Peyer's patch (tissue), 4 donors: Measurements from ENCODE around the gene WNT9A. TPM values are rescaled to one million over a fixed set of nuclear protein-coding genes. Genes with fewer than 3 reads are reported as not detected.

Source experiments
- DNase-seq, 3 donors: peaks; one replicate each; pipeline ENCODE4 v3.0.0-alpha.2; 2017 to 2019
- H3K27ac ChIP-seq, 4 donors: fragments of 200-600 bp; sonication (generic); one replicate each; pipeline ENCODE4 v1.5.1; 2016 to 2019
- H3K27me3 ChIP-seq, 2 donors: fragments of 200-600 bp; sonication (generic); one replicate each; pipeline ENCODE4 v1.5.1; 2019
- H3K36me3 ChIP-seq, 3 donors: fragments of 200-600 bp; sonication (generic); one replicate each; pipeline ENCODE4 v1.5.1; 2016 to 2019
- H3K4me1 ChIP-seq, 4 donors: fragments of 200-600 bp; sonication (generic); one replicate each; pipeline ENCODE4 v1.5.1; 2016 to 2019
- H3K4me3 ChIP-seq, 4 donors: fragments of 200-600 bp; sonication (generic); 1 replicate in 3 of 4; 2 replicates in 1 of 4; pipeline ENCODE4 v1.5.1; 2016 to 2019; ENCODE audit warnings: mild to moderate bottlenecking in 1 of 4
- H3K9me3 ChIP-seq, 4 donors: fragments of 200-600 bp; sonication (generic); one replicate each; pipeline ENCODE4 v1.5.1; 2016 to 2019; ENCODE audit warnings: mild to moderate bottlenecking in 1 of 4
- POLR2A ChIP-seq, 2 donors: fragments of 450-650 bp; IDR thresholded peaks; one replicate each; pipeline ENCODE4 v1.5.1; 2017; ENCODE audit warnings: antibody characterized with exemption in 2 of 2, mild to moderate bottlenecking in 2 of 2, moderate library complexity in 2 of 2
- total RNA-seq, 4 donors: library from RNA; depleted of rRNA; stranded (reverse); fragments of >200 nt; gene quantifications; one replicate each; pipeline ENCODE4 v1.1.0, GENCODE V29; 2016
- TF ChIP-seq, protein P1 (sequence below), 6 experiments: fragments of 450-650 bp in 4 of 6; fragments of 200-600 bp in 2 of 6; sonication (generic) in 1 of 6; IDR thresholded peaks; one replicate each; pipeline ENCODE4 v1.5.1; 2017 to 2019; ENCODE audit warnings: antibody characterized with exemption in 6 of 6, mild to moderate bottlenecking in 3 of 6, moderate library complexity in 1 of 6

WNT9A gene
- total RNA-seq, 4 donors from 2014 or later, result 0.83 to 3.5 (median 2.6) TPM

DNA sequence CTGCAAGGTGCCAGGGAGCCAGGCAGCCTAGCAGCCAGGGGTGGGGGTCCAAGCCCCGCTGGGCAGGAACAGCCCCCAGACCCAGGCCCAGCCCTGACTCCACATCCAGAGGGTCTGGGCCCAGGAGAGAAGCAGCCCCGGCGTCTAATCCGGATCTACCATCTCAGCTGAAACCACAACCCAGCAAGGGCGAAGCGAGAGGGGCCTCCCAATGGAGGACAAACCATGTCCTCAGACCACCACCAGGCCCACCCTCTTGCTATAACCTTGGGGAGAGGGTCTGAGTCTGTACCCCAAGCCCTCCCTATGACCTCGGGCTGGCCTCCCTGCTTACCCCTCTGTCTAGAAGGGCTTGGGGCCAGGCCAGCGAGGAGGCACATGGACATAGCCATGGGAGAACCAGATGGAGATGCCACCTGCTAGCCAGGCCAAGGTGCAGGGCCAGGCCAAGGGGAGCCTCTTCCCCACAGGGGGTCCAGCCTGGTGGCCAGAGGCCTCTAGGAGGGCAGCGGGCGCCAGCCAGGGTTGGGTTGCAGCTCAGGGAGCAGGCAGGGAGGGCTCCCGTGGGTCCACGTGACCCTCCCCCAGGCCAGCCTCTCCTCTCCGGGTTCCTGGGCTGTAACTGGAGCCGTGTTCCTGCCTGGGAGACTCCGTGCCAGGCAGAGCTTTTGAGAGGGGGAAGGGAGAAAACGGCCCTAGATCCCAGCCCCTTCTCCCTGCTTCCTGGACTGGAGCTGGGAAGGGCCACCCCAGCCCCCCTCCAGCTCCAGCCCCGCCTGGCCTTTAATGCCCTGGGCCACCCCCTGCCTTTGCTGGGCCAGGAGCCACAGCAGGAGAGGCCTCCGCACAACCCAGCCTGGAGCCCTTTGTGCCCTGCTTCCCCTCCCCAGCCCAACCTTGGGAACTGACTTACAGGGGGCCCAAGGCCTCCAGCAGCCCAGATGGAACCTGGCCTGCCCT lies 2.5 kb downstream of the WNT9A start:
- Histone ChIP-seq H3K4me3 (no peak overlapping the region), H3K36me3 (no peaks in the 10 kb centered on the region), H3K27me3 (peaks cover 0 to 4% of the 10 kb centered on the region in 2 donors), H3K27ac (peak overlapping the region in 3 of 4 donors; percentile 62 to 86 (median 77)), H3K9me3 (no peaks in the 10 kb centered on the region), H3K4me1 (peaks cover 0 to 39% (median 18%) of the 10 kb centered on the region in 4 donors)
- TF ChIP-seq, protein P1, sequence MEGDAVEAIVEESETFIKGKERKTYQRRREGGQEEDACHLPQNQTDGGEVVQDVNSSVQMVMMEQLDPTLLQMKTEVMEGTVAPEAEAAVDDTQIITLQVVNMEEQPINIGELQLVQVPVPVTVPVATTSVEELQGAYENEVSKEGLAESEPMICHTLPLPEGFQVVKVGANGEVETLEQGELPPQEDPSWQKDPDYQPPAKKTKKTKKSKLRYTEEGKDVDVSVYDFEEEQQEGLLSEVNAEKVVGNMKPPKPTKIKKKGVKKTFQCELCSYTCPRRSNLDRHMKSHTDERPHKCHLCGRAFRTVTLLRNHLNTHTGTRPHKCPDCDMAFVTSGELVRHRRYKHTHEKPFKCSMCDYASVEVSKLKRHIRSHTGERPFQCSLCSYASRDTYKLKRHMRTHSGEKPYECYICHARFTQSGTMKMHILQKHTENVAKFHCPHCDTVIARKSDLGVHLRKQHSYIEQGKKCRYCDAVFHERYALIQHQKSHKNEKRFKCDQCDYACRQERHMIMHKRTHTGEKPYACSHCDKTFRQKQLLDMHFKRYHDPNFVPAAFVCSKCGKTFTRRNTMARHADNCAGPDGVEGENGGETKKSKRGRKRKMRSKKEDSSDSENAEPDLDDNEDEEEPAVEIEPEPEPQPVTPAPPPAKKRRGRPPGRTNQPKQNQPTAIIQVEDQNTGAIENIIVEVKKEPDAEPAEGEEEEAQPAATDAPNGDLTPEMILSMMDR (IDR thresholded peaks at IDR 0.05), result no peak
- no peak for TF ChIP-seq POLR2A (IDR thresholded peaks at IDR 0.05)
- peak; percentile 10 to 46 (median 43) for DNase-seq

DNA sequence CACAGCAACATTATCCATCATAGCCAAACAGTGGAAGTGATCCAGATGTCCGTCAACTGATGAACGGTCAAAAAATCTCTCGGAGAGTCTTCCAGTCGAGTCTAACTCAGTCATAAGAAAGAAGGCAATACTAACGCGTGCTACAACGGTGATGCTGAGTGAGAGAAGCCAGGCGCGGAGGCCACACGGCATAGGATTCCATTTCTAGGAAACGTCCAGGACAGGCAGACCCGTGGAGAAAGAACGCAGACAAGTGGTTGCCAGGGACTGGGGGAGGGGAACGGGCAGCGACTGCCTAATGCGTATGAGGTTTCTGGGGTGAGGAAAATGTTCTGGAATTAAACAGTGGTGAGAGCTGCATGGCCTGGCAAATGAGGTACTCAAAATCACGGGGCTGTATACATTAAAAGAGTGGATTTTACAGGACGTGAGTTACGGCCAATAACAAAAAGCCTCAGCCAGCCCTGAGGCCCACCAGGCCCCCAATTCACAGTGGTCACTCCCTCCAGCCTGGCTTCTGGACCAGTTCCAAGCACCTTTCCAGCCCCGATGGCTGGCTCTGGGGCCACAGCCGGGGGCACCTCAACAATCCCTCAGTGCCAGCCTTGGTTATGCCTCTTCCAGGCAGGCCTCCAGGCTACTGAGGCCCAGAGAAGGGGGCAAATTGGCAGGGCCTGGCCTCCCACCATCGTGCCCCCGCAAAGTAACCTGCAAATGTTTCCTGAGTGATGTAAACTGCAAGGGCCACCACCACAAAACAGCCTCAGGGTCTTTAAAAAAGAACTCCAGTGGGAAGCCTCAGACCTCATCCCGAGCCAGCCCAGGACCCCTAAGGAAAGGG lies 3.4 kb downstream of the WNT9A start:
- Histone ChIP-seq H3K9me3 (no peaks in the 10 kb centered on the region), H3K27me3 (peaks cover 0 to 4% of the 10 kb centered on the region in 2 donors), H3K4me3 (no peak overlapping the region), H3K27ac (peak overlapping the region in 1 of 4 donors; percentile 86), H3K4me1 (peaks cover 0 to 39% (median 18%) of the 10 kb centered on the region in 4 donors), H3K36me3 (no peaks in the 10 kb centered on the region)
- TF ChIP-seq, protein P1 (IDR thresholded peaks at IDR 0.05), result no peak
- no peak for TF ChIP-seq POLR2A (IDR thresholded peaks at IDR 0.05)
- DNase-seq, result peak in 2 of 3 donors; percentile 6 to 45

DNA sequence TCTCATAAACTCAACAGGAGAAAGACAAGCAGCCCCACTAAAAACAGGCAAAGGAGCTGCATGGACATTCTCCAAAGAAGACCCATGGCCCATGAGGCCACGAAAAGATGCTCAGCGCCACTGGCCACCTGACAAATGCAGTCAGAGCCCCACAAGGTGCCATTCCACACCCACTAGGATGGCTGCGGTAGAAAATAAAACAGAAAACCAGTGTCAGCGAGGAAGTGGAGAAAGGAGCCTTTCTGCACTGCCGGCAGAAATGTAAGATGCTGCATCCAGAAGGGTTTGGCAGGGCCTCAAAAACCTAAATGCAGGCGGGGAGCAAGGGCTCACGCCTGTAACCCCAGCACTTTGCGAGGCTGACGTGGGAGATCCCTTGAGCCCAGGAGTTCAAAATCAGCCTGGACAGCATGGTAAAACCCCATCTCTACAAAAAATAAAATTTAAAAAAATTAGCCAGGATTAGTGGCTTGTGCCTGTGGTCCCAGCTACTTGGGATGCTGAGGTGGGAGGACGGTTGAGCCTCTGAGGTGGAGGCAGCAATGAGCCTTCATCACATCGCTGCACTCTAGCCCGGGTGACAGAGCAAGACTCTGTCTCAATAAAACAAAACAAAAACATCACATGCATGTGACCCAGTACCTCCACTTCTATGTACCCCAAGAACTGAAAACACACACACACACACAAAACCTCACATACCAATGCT lies 4.2 kb downstream of the WNT9A start:
- H3K27ac ChIP-seq, result peak overlapping the region in 1 of 4 donors; percentile 65

DNA sequence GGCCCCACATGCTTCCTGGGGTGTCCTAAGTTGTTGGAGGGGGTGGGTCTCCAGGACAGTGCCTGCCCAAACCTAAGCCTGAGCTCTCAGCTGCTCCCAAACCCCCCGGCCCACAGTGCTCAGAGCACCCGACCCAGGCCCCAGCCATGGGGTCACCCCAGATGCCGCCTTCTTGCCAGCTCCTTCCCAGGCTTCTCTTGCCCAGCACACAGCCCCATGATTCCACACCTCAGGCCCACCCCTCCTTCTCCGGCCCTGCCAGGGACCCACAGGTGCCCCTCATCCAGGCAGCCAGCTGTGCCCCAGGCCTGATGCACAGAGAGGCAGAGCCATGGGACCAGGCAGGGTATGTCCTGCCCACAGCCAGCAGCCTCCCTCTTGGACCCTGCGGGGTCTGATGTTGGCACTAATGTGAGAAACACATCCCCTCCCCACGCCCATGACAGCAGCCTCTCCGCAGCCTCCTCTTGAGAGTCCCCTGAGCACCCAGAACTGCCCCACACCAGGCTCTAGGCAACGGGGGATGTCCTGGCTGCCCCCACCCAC lies 4.9 kb downstream of the WNT9A start:
- no peak overlapping the region for H3K4me3 ChIP-seq
- TF ChIP-seq POLR2A (IDR thresholded peaks at IDR 0.05), result no peak
- TF ChIP-seq, protein P1 (IDR thresholded peaks at IDR 0.05), result no peak
- no peak overlapping the region for H3K27ac ChIP-seq
- H3K36me3 ChIP-seq, result no peaks in the 10 kb centered on the region
- peaks cover 0 to 31% (median 15%) of the 10 kb centered on the region in 4 donors for H3K4me1 ChIP-seq
- peak in 2 of 3 donors; percentile 34 to 36 for DNase-seq
- H3K9me3 ChIP-seq, result no peaks in the 10 kb centered on the region
- H3K27me3 ChIP-seq, result no peaks in the 10 kb centered on the region

More for the DNA sequence above, 4.2 kb downstream of the WNT9A start:
- Histone ChIP-seq H3K4me1 (peaks cover 0 to 34% (median 18%) of the 10 kb centered on the region in 4 donors), H3K4me3 (no peak overlapping the region), H3K36me3 (no peaks in the 10 kb centered on the region), H3K9me3 (no peaks in the 10 kb centered on the region), H3K27me3 (peaks cover 0 to 2% of the 10 kb centered on the region in 2 donors)
- TF ChIP-seq, protein P1 (IDR thresholded peaks at IDR 0.05), result no peak
- TF ChIP-seq POLR2A (IDR thresholded peaks at IDR 0.05), result no peak
- peak in 1 of 3 donors; percentile 30 for DNase-seq
